Astrocyte (in vitro differentiated cells and primary cell): ENCODE data around the gene MYPN. TPM values are rescaled to one million over a fixed set of nuclear protein-coding genes. Genes with fewer than 3 reads are reported as not detected.
A peak's percentile ranks its signal among the peaks of the same experiment; 100 is the strongest.

ENCODE experiments used
- DNase-seq: peaks from one replicate; pipeline ENCODE4 v3.0.0-alpha.2; 2010; ENCODE audit warnings: low read depth
- FAIRE-seq: peaks from 2 replicates; lab custom pipeline; 2011; peaks lifted over from hg19 to GRCh38; lab: Jason Lieb, UNC
- H2AFZ ChIP-seq: 2 replicates; pipeline ENCODE4 v1.6.0; 2012; ENCODE audit warnings: low read depth, low read length, inconsistent platforms
- H3K27ac ChIP-seq: 2 replicates; pipeline ENCODE4 v1.5.1; 2011; ENCODE audit warnings: low read depth, low read length, inconsistent platforms
- H3K27me3 ChIP-seq: 2 replicates; pipeline ENCODE4 v1.6.0; 2011; ENCODE audit warnings: low read length, inconsistent platforms; ENCODE audit not compliant: insufficient read depth
- H3K36me3 ChIP-seq: 2 replicates; pipeline ENCODE4 v1.5.1; 2011; ENCODE audit warnings: low read length, inconsistent platforms; ENCODE audit not compliant: insufficient read depth
- H3K4me1 ChIP-seq: 2 replicates; pipeline ENCODE4 v1.5.1; 2011; ENCODE audit warnings: low read length, inconsistent platforms; ENCODE audit not compliant: insufficient read depth
- H3K4me2 ChIP-seq: 2 replicates; pipeline ENCODE4 v1.6.0; 2012; ENCODE audit warnings: low read length, inconsistent platforms
- H3K4me3 ChIP-seq: 2 replicates; pipeline ENCODE4 v1.5.1; 2011; ENCODE audit warnings: low read depth, mild to moderate bottlenecking, low read length, inconsistent platforms; ENCODE audit not compliant: insufficient read depth
- H3K79me2 ChIP-seq: 2 replicates; pipeline ENCODE4 v1.6.0; 2012; ENCODE audit warnings: mild to moderate bottlenecking, low read length, inconsistent platforms; ENCODE audit not compliant: insufficient read depth
- H3K9ac ChIP-seq: 2 replicates; pipeline ENCODE4 v1.6.0; 2012; ENCODE audit warnings: mild to moderate bottlenecking, low read length, inconsistent platforms
- H3K9me3 ChIP-seq: 2 replicates; pipeline ENCODE4 v1.5.1; 2012; ENCODE audit warnings: low read depth, mild to moderate bottlenecking, low read length, inconsistent platforms; ENCODE audit not compliant: insufficient read depth
- H4K20me1 ChIP-seq: 2 replicates; pipeline ENCODE4 v1.6.0; 2012; ENCODE audit warnings: low read length, inconsistent platforms; ENCODE audit not compliant: insufficient read depth
- H3K27ac Mint-ChIP-seq: one replicate; pipeline ENCODE4 v1.8.0; 2021; ENCODE audit warnings: mild to moderate bottlenecking, mixed read lengths; ENCODE audit not compliant: unreplicated experiment
- H3K27me3 Mint-ChIP-seq: one replicate; pipeline ENCODE4 v1.8.0; 2021; ENCODE audit warnings: low read depth, mixed read lengths; ENCODE audit not compliant: unreplicated experiment
- H3K36me3 Mint-ChIP-seq: one replicate; pipeline ENCODE4 v1.8.0; 2021; ENCODE audit warnings: low read depth, mixed read lengths; ENCODE audit not compliant: unreplicated experiment
- H3K4me1 Mint-ChIP-seq: one replicate; pipeline ENCODE4 v1.8.0; 2021; ENCODE audit warnings: low read depth, mixed read lengths; ENCODE audit not compliant: unreplicated experiment
- H3K4me3 Mint-ChIP-seq: one replicate; pipeline ENCODE4 v1.8.0; 2021; ENCODE audit warnings: mild to moderate bottlenecking, moderate library complexity, mixed read lengths; ENCODE audit not compliant: unreplicated experiment
- H3K9me3 Mint-ChIP-seq: one replicate; pipeline ENCODE4 v1.8.0; 2021; ENCODE audit warnings: mild to moderate bottlenecking, mixed read lengths; ENCODE audit not compliant: unreplicated experiment
- CTCF ChIP-seq: IDR thresholded peaks from 2 replicates; pipeline ENCODE4 v1.5.1; 2011; ENCODE audit warnings: low read depth, mild to moderate bottlenecking, inconsistent platforms, low read length, moderate library complexity; ENCODE audit not compliant: insufficient read depth
- EZH2 ChIP-seq: IDR thresholded peaks from 2 replicates; pipeline ENCODE4 v1.6.1; 2012; ENCODE audit warnings: mild to moderate bottlenecking, low read length, inconsistent platforms; ENCODE audit not compliant: insufficient read depth
- total RNA-seq: library from RNA; stranded (reverse); gene quantifications from 2 replicates; pipeline ENCODE4 v1.2.1, GENCODE V29; 2021

MYPN gene
- total RNA-seq, 1 donor from 2014 or later: 0.11 TPM

DNA sequence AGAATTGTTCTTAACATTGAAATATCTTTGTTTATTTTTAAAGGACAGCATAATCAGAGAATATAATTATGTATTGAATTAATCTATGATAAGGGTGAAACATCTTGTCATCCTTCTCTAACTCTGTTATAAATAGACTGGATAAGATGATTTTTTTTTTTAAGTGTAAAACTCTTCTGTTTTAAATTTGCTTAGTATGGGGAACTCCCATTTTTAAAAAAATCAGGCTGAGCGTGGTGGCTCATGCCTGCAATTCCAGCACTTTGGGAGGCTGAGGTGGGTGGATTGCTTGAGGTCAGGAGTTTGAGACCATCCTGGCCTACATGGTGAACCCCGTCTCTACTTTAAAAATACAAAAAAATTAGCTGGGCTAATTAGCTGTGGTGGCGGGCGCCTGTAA, 24.8 kb upstream of the MYPN start:
- H4K20me1 ChIP-seq: no peaks in the 10 kb centered on the region
- Mint-ChIP-seq H3K4me3 (no peak overlapping the region), H3K27me3 (no peaks in the 10 kb centered on the region), H3K27ac (no peak overlapping the region), H3K4me1 (peaks cover 7% of the 10 kb centered on the region), H3K9me3 (no peaks in the 10 kb centered on the region), H3K36me3 (no peaks in the 10 kb centered on the region)
- H3K4me2 ChIP-seq: no peak overlapping the region
- no peaks in the 10 kb centered on the region for H3K79me2 ChIP-seq
- H3K4me3 ChIP-seq: no peak overlapping the region
- H3K27me3 ChIP-seq: no peaks in the 10 kb centered on the region
- H3K9me3 ChIP-seq: no peaks in the 10 kb centered on the region
- no peak overlapping the region for H3K27ac ChIP-seq
- H2AFZ ChIP-seq: no peak overlapping the region
- FAIRE-seq (no peak), DNase-seq (no peak)
- TF ChIP-seq CTCF: no peak
- no peak for TF ChIP-seq EZH2
- no peaks in the 10 kb centered on the region for H3K36me3 ChIP-seq
- no peak overlapping the region for H3K9ac ChIP-seq
- peaks cover 9% of the 10 kb centered on the region for H3K4me1 ChIP-seq

- H3K79me2 ChIP-seq: no peaks in the 10 kb centered on the region
- peak overlapping the region; percentile 20 for H2AFZ ChIP-seq
- Mint-ChIP-seq H3K9me3 (no peaks in the 10 kb centered on the region), H3K4me3 (no peak overlapping the region), H3K4me1 (peaks cover 7% of the 10 kb centered on the region), H3K27me3 (no peaks in the 10 kb centered on the region), H3K27ac (no peak overlapping the region), H3K36me3 (no peaks in the 10 kb centered on the region)
- no peaks in the 10 kb centered on the region for H3K36me3 ChIP-seq
- no peaks in the 10 kb centered on the region for H3K27me3 ChIP-seq
- H4K20me1 ChIP-seq: no peaks in the 10 kb centered on the region
- FAIRE-seq (no peak), DNase-seq (no peak)
- H3K4me1 ChIP-seq: peaks cover 9% of the 10 kb centered on the region
- TF ChIP-seq EZH2: no peak
- TF ChIP-seq CTCF: no peak
- no peak overlapping the region for H3K27ac ChIP-seq
- H3K9me3 ChIP-seq: no peaks in the 10 kb centered on the region
- no peak overlapping the region for H3K4me2 ChIP-seq
- H3K4me3 ChIP-seq: no peak overlapping the region
- no peak overlapping the region for H3K9ac ChIP-seq
Observed at GRCh38 chr10:68086011-68086410, 23.3 kb upstream of the MYPN start.

DNA sequence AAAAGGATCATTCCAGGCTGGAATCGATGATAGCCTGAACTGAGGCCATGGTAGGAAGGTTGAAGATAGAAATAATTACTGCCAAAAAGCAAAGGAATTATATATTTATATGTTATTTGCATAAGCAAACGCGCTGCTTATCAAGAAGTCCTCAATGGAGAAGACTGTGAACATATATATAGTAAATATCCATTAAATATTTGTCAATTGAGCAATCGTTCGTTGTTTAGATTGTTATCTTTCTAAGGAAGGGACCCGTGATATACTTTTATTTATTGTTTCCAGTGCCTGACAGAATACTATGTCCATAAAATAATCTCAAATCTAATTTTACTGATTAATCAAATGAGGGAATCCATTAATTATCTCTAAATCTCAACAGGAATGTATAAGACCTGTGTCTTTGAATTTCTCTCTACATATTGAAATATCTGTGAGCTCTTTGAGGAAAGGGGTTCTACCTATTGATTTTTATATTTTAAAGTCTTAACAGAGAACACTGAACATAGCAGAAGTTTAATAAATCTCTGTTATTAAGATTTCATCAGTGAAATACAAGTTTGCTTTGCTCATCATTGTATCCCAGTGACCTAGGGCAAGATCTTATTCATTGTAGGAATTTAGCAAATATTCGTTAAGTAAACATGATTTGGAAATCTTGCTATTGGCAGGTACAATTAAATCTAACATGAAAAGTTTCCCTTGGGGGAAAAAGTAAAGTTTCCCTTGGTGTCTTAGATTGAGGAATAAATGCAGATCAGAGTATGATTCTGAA, 22.2 kb upstream of the MYPN start:
- no peak overlapping the region for H3K27ac Mint-ChIP-seq
- Histone ChIP-seq H3K4me3 (no peak overlapping the region), H3K4me2 (no peak overlapping the region), H3K4me1 (peaks cover 9% of the 10 kb centered on the region), H3K27me3 (no peaks in the 10 kb centered on the region), H3K9ac (no peak overlapping the region), H3K36me3 (no peaks in the 10 kb centered on the region), H2AFZ (peak overlapping the region; percentile 7), H3K79me2 (no peaks in the 10 kb centered on the region), H4K20me1 (no peaks in the 10 kb centered on the region), H3K9me3 (no peaks in the 10 kb centered on the region), H3K27ac (no peak overlapping the region)
- H3K9me3 Mint-ChIP-seq: no peaks in the 10 kb centered on the region
- FAIRE-seq (no peak), DNase-seq (no peak)
- no peaks in the 10 kb centered on the region for H3K36me3 Mint-ChIP-seq
- TF ChIP-seq EZH2 (no peak), CTCF (no peak)
- no peak overlapping the region for H3K4me3 Mint-ChIP-seq
- H3K4me1 Mint-ChIP-seq: peaks cover 7% of the 10 kb centered on the region
- H3K27me3 Mint-ChIP-seq: no peaks in the 10 kb centered on the region
